Right lobe of liver (tissue), 6 donors: Measurements from ENCODE around the gene NAALADL2. TPM values are rescaled to one million over a fixed set of nuclear protein-coding genes. Genes with fewer than 3 reads are reported as not detected.

ENCODE experiments used
- ATAC-seq, 4 donors: fragments of 200-7000 bp; cut with Tn5 transposase; one replicate each; pipeline ENCODE4 v1.9.1; 2020; ENCODE audit warnings: mild to moderate bottlenecking in 4 of 4, moderate library complexity in 4 of 4
- DNase-seq, 3 donors: peaks; one replicate each; pipeline ENCODE4 v3.0.0-alpha.2; 2020
- H3K27ac ChIP-seq, 3 donors: fragments of 200-600 bp; one replicate each; pipeline ENCODE4 v1.8.0; 2022
- H3K27me3 ChIP-seq, 2 donors: fragments of 200-600 bp; one replicate each; pipeline ENCODE4 v1.8.0; 2022
- H3K36me3 ChIP-seq, 4 donors: fragments of 200-600 bp; sonication (generic) in 1 of 4; one replicate each; pipeline versions ENCODE4 v1.5.1 to v1.8.0; 2017 to 2022; ENCODE audit warnings: control low read depth in 1 of 4
- H3K4me1 ChIP-seq, 4 donors: fragments of 200-600 bp; sonication (generic) in 1 of 4; one replicate each; pipeline versions ENCODE4 v1.5.1 to v1.8.0; 2017 to 2022; ENCODE audit warnings: control low read depth in 1 of 4
- H3K4me3 ChIP-seq, 3 donors: fragments of 200-600 bp; one replicate each; pipeline ENCODE4 v1.8.0; 2022
- H3K9me3 ChIP-seq, 4 donors: fragments of 200-600 bp; sonication (generic) in 1 of 4; one replicate each; pipeline versions ENCODE4 v1.5.1 to v1.8.0; 2017 to 2022; ENCODE audit warnings: control low read depth in 1 of 4
- POLR2A ChIP-seq: fragments of 450-650 bp; IDR thresholded peaks from one replicate; pipeline ENCODE4 v1.6.1; 2017; ENCODE audit warnings: antibody characterized with exemption, mild to moderate bottlenecking
- WGBS: methylation state at CpG from one replicate; pipeline ENCODE4 v1.1.6; 2018; ENCODE audit warnings: low coverage, low lambda C conversion rate; ENCODE audit not compliant: insufficient coverage; ENCODE audit errors: missing lambda C conversion rate; 5-methylcytosine and 5-hydroxymethylcytosine counted together
- intact Hi-C, 2 donors: fragments of 100-400 bp; cut with DNase I; formaldehyde crosslinking; loops; one replicate each; pipeline versions ENCODE4 v1.11.2 to v1.14.1; 2022
- total RNA-seq, 6 experiments: library from RNA; depleted of rRNA in 2 of 6; stranded (reverse); fragments of >200 nt in 2 of 6; fragmentation: NEBNext Ultra II Directional in 3 of 6; extraction: Animal tissue kit (Norgen Biotek cat#: 25700) in 3 of 6; gene quantifications; one replicate each; pipeline versions ENCODE4 v1.1.0 to v1.2.4, GENCODE V29; 2016 to 2023
- TF ChIP-seq, protein P1 (sequence below), 4 donors: fragments of 200-600 bp in 3 of 4; fragments of 450-650 bp in 1 of 4; IDR thresholded peaks; one replicate each; pipeline versions ENCODE4 v1.5.1 to v1.8.0; 2016 to 2022; ENCODE audit warnings: antibody characterized with exemption in 4 of 4, mild to moderate bottlenecking in 2 of 4
- donor health status: DM: no; HTN: yes; CAD: no.
- donor health status: DM: no; HTN: no; CAD: no.
- donor health status: DM: no; HTN: no; CAD: no.
- donor health status: DM: no; HTN: yes; CAD: no.
- donor health status: DM: no; HTN: yes; CAD: no.

The NAALADL2 gene
- total RNA-seq, 6 experiments from 2014 or later, result 0.86 to 4.9 (median 3.2) TPM

DNA sequence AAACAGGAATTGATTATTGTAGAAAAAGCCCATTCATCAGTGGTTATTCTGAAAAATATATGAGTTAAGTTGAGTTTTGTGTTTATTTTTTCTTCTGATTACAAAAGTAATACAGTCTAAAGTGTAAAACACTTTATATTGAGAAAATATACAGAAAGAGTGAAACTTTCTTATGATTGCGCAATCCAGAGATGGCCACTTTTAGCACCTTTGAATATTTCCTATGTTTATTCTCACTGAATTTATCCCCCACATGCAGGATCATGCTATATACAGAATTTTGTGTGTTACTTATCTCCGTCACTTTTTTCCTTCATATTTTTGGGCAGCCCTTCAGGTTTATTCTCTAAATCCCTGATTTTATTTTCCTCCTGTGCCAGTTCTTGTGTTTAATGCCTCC, 285.2 kb downstream of the NAALADL2 start:
- Histone ChIP-seq H3K4me3 (no peak overlapping the region), H3K36me3 (no peaks in the 10 kb centered on the region), H3K27ac (no peak overlapping the region), H3K4me1 (no peaks in the 10 kb centered on the region), H3K27me3 (no peaks in the 10 kb centered on the region), H3K9me3 (no peaks in the 10 kb centered on the region)
- TF ChIP-seq, protein P1, sequence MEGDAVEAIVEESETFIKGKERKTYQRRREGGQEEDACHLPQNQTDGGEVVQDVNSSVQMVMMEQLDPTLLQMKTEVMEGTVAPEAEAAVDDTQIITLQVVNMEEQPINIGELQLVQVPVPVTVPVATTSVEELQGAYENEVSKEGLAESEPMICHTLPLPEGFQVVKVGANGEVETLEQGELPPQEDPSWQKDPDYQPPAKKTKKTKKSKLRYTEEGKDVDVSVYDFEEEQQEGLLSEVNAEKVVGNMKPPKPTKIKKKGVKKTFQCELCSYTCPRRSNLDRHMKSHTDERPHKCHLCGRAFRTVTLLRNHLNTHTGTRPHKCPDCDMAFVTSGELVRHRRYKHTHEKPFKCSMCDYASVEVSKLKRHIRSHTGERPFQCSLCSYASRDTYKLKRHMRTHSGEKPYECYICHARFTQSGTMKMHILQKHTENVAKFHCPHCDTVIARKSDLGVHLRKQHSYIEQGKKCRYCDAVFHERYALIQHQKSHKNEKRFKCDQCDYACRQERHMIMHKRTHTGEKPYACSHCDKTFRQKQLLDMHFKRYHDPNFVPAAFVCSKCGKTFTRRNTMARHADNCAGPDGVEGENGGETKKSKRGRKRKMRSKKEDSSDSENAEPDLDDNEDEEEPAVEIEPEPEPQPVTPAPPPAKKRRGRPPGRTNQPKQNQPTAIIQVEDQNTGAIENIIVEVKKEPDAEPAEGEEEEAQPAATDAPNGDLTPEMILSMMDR (IDR thresholded peaks at IDR 0.05), result no peak
- no peak for TF ChIP-seq POLR2A
- intact Hi-C loops, result no loop called here
- ATAC-seq (no peak), DNase-seq (no peak)
- 96% methylated on average over 2 of the region's 2 CpGs for WGBS

DNA sequence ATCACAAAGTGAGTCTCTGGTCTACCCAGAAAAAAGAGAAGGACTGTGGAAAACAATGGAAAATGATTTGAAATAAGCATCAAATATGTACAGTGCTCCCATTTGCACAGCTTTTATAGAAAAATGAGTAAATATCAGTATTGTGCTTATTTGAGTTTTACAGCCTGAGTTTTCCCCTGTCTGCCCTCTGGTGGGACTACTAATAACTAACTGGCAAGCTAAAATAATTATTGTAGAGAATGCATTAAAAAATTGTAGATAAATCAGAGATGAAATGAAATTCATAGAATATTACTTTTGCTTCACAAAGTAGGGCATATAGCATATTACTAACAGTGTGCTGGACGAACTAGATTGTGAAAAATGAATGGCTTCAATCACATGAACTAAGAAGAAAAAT, 287.1 kb downstream of the NAALADL2 start:
- WGBS, result 62% methylated on average over 1 of the region's 1 CpG
- no peak for ATAC-seq
- no peak for DNase-seq
- intact Hi-C loops, result no loop called here
- Histone ChIP-seq H3K9me3 (no peaks in the 10 kb centered on the region), H3K36me3 (no peaks in the 10 kb centered on the region), H3K4me3 (no peak overlapping the region), H3K27ac (no peak overlapping the region), H3K27me3 (no peaks in the 10 kb centered on the region), H3K4me1 (no peaks in the 10 kb centered on the region)
- no peak for TF ChIP-seq POLR2A
- TF ChIP-seq, protein P1 (IDR thresholded peaks at IDR 0.05), result peak; percentile 10 to 33 (median 18)

DNA sequence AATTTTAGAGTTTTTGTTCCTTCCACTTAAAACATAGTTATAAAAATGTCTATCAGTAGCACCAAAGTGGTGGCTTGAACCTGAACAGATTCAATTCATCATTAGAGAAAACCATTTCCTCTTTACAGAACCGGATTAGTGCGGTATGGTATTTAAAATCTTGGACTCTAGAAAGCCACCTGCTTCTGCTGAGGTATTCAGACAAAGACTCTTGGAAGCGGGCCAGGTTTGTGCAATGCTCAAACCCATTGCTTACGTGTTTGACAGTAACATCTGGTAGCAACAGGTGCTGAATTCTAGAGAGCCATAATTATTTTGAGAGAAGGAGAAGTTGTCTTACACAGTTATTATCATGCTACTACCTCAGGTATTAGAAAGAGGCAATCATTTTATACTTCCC, 290.5 kb downstream of the NAALADL2 start:
- DNase-seq, result peak; percentile 61 to 75 (median 73)
- Histone ChIP-seq H3K4me3 (no peak overlapping the region), H3K27me3 (no peaks in the 10 kb centered on the region), H3K9me3 (no peaks in the 10 kb centered on the region), H3K27ac (no peak overlapping the region), H3K36me3 (no peaks in the 10 kb centered on the region), H3K4me1 (no peaks in the 10 kb centered on the region)
- 23% methylated on average over 4 of the region's 4 CpGs for WGBS
- intact Hi-C loops, result no loop called here
- TF ChIP-seq, protein P1 (IDR thresholded peaks at IDR 0.05), result no peak
- TF ChIP-seq POLR2A, result no peak
- ATAC-seq, result peak; percentile 46 to 86 (median 69)

DNA sequence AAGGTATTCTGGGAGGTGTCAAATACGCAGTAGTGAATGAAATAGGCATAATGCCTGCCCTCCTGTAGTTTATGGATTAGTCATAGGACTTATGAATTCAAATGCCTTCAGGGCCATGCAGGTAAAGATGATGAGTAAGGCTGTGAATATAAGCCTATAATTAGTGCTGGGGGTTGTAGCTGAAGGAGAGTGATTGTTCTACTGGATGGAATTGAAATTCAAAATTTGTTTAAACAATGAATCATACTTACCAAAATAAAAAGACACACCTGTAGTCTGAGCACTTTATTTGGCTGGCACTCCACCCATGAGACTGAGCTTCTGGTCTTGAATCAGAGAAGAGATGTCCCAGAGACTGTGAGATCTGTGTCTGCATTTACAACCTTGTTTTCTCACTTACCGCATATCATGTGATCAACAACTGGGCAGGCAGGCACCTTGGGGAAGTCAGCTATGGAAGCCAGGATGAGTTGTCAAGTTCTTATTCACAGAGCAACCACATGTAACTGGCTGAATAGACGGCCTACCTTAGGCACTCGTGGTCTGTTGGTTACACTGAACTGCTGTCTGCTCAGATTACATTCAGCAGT, 291.8 kb downstream of the NAALADL2 start:
- H3K36me3 ChIP-seq, result no peaks in the 10 kb centered on the region
- WGBS, result 76% methylated on average over 2 of the region's 4 CpGs
- intact Hi-C loops, result no loop called here
- TF ChIP-seq, protein P1 (IDR thresholded peaks at IDR 0.05), result no peak
- TF ChIP-seq POLR2A, result no peak
- no peak overlapping the region for H3K4me3 ChIP-seq
- H3K9me3 ChIP-seq, result no peaks in the 10 kb centered on the region
- DNase-seq, result no peak
- no peaks in the 10 kb centered on the region for H3K4me1 ChIP-seq
- no peak overlapping the region for H3K27ac ChIP-seq
- ATAC-seq, result no peak
- no peaks in the 10 kb centered on the region for H3K27me3 ChIP-seq

DNA sequence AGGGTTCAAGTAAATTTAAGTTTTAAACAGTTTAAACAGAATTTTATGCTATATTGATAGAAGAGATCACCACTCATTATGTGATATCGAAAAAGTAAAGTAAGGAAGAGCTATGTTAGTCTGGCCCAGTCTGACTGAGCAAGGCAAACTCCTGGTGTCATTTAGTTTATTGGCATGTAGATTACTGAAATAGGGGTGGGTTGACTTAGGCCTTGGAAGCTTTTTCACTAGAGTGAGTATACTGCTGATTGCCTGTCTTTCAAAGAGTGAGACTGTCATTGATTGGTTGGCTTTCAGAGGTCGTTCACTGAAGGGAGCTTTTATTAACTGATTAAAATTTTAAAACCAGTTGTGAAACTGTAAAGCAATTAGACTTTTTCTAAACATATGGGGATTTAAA, 294.5 kb downstream of the NAALADL2 start:
- H3K4me1 ChIP-seq, result no peaks in the 10 kb centered on the region
- DNase-seq (no peak), ATAC-seq (no peak)
- no peak overlapping the region for H3K4me3 ChIP-seq
- no peak overlapping the region for H3K27ac ChIP-seq
- H3K27me3 ChIP-seq, result no peaks in the 10 kb centered on the region
- 74% methylated on average over 2 of the region's 2 CpGs for WGBS
- TF ChIP-seq, protein P1 (IDR thresholded peaks at IDR 0.05), result no peak
- no peak for TF ChIP-seq POLR2A
- intact Hi-C loops, result no loop called here
- no peaks in the 10 kb centered on the region for H3K36me3 ChIP-seq
- no peaks in the 10 kb centered on the region for H3K9me3 ChIP-seq
